ENCODE measurements around the gene SLC22A31. TPM values are rescaled to one million over a fixed set of nuclear protein-coding genes. Genes with fewer than 3 reads are reported as not detected.

Gene SLC22A31
- total RNA-seq, 4 donors from 2014 or later = not detected

DNA sequence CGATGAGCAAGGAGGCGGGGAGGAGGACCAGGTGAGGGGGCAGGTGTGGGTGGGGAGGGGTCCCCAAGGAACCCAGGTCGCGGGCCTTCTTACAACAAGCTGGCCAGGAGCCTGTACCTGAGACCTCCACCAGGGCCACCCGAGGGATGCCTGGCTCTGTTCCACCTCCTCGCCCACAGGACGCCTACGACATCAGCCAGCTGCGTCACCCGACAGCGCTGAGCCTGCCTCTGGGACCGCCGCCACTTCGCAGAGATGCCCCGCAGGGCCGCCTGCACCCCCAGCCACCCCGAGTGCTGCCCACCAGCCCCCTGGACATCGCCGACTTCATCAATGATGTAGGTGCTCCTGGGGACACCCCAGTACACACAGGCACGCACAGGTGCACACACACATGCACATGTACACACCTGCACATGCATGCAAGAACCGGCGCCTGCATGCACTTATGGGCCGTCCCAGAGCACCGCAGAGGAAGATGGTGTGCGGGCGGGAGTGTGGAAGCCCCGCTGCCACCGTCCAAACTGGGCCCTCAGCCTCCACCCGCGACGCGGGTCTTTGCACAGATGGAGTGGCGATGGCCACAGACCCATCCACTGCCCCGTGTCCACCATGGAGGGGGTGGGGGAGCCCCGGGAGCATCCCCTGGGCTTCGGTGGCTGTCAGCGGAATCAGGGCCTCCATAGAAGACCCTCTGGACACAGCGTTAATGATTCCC, 6.6 kb downstream of the SLC22A31 start:
- TF ChIP-seq, protein P1, sequence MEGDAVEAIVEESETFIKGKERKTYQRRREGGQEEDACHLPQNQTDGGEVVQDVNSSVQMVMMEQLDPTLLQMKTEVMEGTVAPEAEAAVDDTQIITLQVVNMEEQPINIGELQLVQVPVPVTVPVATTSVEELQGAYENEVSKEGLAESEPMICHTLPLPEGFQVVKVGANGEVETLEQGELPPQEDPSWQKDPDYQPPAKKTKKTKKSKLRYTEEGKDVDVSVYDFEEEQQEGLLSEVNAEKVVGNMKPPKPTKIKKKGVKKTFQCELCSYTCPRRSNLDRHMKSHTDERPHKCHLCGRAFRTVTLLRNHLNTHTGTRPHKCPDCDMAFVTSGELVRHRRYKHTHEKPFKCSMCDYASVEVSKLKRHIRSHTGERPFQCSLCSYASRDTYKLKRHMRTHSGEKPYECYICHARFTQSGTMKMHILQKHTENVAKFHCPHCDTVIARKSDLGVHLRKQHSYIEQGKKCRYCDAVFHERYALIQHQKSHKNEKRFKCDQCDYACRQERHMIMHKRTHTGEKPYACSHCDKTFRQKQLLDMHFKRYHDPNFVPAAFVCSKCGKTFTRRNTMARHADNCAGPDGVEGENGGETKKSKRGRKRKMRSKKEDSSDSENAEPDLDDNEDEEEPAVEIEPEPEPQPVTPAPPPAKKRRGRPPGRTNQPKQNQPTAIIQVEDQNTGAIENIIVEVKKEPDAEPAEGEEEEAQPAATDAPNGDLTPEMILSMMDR (IDR thresholded peaks at IDR 0.05; ENCODE audit: low read depth) = no peak

DNA sequence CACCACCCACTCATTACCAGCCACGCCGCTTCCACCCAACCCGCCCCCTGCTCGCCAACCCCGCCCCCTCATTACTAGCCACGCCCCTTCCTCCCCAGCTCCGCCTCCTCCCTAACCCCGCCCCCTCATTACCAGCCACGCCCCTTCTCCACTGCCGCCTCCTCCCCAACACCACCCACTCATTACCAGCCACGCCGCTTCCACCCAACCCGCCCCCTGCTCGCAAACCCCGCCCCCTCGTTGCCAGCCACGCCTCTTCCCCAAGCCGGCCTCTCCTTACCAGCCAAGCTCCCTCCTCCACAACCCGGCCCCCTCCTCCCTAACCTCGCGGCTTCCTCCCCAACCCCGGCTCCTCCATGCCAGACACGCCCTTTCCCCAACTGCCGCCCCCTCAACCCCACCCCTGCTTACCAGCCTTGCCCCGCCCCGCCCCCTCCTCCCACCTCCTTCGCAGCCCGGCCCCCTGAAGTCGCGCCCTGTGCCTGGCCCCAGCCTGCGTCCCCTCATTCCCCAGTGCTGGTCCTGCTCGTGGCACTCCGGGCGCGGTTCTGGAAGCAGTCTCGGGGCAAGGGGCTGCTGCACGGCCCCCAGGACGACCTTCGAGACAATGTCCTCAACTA, 7.3 kb downstream of the SLC22A31 start:
- TF ChIP-seq, protein P1 (IDR thresholded peaks at IDR 0.05; ENCODE audit: low read depth) = no peak

DNA sequence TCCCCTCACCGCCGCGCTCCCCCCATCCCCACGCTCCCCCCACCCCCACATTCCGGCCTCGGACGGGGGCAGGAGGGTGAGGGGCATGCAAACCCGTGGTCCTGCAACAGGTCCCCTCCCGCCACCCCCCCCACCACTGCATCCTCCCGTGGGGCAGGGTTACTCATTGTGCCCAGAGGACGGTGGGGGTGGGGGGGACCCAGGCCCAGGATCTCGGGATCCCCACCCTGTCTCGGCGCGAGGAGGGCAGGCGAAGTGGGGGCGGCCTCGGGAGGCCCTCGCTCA, 8.5 kb downstream of the SLC22A31 start:
- TF ChIP-seq, protein P1 (IDR thresholded peaks at IDR 0.05; ENCODE audit: low read depth) = no peak

DNA sequence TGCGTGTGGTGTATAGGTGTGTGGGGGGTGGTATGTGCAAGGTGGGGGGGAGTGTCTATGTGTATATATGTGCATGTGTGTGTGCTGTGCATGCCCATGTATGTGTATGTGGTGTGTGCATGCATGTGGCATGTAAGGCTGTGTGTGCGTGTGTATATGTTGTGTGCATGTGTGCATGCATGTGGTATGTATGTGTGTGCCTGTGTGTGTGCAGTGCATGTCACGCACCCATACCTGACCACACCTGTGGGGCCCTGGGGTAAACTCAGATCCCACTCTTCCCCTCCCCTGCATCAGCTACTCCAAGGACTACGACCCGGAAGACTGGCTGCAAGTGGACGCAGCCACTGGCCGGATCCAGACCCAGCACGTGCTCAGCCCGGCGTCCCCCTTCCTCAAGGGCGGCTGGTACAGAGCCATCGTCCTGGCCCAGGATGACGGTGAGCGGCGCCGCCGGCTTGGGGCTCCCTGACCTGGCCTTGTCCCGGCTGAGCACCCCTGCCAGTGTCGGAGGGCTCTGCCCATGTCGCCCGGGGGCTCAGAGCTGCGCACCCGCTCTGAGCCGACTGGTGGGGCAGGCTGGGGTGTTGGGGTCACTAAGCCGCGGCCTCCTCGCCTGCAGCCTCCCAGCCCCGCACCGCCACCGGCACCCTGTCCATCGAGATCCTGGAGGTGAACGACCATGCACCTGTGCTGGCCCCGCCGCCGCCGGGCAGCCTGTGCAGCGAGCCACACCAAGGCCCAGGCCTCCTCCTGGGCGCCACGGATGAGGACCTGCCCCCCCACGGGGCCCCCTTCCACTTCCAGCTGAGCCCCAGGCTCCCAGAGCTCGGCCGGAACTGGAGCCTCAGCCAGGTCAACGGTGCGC, 9.1 kb downstream of the SLC22A31 start:
- TF ChIP-seq, protein P1 (IDR thresholded peaks at IDR 0.05; ENCODE audit: low read depth) = no peak

DNA sequence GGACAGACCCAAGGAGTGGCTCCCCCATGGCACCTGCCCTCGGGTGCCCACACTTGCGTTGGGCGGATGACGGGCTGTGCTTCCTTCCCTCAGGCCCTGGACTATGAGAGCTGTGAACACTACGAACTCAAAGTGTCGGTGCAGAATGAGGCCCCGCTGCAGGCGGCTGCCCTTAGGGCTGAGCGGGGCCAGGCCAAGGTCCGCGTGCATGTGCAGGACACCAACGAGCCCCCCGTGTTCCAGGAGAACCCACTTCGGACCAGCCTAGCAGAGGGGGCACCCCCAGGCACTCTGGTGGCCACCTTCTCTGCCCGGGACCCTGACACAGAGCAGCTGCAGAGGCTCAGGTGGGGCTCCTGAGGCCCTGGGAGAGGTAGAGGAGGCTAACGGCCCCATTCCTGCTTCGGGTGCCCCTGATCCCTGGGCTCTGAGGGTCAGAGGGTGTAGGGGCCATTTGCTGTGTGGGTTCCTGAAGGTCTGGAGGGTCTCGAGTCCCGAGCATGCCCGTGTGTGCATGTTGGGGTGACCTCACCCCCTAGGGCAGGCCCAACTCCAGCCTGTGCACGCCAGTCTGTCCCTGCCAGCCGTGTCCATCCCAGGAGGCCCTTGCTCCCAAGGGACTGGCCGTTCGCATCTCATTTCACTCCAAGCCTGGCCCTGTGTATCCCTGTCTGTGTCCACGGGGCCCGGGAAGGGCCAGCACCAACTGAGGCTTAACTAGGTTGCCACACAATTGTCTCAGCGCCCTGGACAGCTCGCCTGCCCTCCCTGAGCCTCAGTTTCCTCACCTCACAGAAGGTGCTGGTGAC, 10.0 kb downstream of the SLC22A31 start:
- TF ChIP-seq, protein P1 (IDR thresholded peaks at IDR 0.05; ENCODE audit: low read depth) = no peak

DNA sequence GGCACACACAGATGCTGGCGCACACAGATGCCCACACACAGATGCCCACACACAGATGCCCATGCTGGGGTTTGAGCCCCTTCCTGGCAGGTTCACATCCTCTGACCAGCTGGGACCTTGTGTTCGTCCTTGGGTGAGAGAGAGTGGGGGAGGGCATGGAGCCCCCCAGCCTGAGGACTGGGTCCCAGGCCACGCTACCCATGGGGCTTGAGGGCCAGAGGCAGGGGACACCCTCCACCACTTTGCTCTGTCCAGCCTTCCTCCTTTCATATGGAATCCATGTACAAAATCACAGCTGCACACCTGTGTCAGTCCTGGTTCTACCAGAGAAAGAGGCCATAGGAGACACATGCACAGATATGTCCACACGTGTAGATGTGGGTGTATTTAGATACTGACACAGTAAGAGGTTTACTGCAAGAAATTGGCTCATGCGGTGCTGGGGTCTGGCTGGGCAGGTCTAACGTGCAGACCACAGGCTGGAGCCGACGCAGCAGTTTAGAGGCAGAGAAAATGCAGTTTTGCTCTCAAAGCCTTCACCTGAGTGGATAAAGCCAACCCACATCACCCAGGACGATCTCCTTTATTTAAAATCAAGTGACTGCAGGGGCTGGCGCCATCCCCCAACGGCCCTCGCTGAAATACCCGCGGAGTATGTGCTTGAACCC, 10.8 kb downstream of the SLC22A31 start:
- TF ChIP-seq, protein P1 (IDR thresholded peaks at IDR 0.05; ENCODE audit: low read depth) = no peak

Data from subcutaneous adipose tissue (tissue), 4 donors.